Measurements from ENCODE around the gene JARID2.

JARID2 gene

GRCh38 chr6:15507746-15508145, 261.9 kb downstream of the JARID2 start:
- no peak overlapping the region for H3K4me3 ChIP-seq (ENCODE audit: low read depth, low read length)

DNA sequence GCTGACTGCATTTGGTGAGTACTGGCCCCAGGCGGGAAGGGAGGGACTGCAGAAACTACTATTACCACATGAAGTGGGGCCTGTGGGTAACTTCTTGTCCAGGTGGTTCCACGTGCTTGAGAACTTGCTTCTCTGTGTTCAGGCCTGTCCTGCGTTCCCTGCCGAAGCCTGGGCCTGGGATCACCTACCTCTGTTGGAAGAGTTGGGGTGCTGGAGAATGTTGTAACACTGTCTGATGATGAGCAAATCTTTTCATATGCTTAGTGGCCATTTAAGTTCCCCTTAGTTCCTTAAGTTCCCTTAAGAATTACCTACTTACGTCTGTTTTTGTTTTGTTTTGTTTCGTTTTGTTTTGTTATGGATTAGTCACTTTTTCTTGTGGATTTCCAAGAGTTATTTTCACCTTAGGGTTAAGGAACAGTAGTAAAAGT, 262.6 kb downstream of the JARID2 start:
- TF ChIP-seq CTCF (IDR thresholded peaks at IDR 0.05; ENCODE audit: low read depth, low read length) = no peak
- no peak overlapping the region for H3K4me3 ChIP-seq (ENCODE audit: low read depth, low read length)

More at GRCh38 chr6:15507746-15508145, 261.9 kb downstream of the JARID2 start:
- no peak for TF ChIP-seq CTCF (IDR thresholded peaks at IDR 0.05; ENCODE audit: low read depth, low read length)

DNA sequence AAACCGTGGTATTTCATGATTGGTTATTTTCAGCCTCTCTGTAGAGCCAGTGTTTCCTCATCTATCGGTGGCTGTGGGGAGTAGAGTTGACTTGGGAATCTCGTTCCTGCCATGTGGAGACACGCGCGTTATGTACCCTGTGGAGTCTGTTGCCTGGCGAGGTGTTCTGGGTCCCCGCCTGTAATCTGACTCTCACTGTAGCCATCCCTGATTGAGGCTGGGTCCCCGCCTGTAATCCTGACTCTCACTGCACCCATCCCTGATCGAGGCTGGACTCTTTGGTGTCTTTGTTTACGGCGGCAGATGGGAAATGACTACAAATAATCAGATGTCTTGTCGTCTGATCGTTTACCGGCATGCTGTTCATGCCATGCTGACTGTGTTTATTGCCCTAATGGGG, 263.1 kb downstream of the JARID2 start:
- no peak overlapping the region for H3K4me3 ChIP-seq (ENCODE audit: low read depth, low read length)
- TF ChIP-seq CTCF (IDR thresholded peaks at IDR 0.05; ENCODE audit: low read depth, low read length) = no peak

DNA sequence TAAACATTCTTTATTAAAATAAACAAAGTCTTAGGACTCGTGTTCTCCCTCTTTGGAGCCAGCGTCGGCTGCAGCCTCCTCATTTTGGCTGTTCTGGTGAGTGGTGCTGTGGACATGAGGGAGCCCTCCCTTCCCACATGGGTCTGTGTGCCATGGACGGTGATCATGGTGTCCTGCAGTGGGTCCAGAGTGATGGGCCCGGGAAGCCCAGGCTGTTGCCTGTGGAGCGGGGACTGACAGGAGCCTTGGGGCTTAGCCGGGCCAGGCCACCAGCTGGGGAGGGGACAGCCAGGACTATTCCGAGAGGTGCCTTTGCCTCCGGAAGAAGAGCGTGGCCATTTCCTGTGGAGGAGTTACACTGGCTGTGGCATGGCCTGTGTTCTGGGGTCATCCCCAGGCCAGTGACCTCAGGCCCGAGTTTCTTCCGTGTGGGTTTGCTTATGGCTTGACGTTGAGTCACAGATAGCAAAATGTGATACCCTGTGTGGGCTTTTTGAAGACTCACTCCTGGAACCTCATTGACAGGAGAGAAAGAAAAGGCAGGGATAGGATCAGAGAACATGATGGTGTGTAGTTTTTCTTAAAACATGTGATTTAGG, 263.6 kb downstream of the JARID2 start:
- no peak for TF ChIP-seq CTCF (IDR thresholded peaks at IDR 0.05; ENCODE audit: low read depth, low read length)
- H3K4me3 ChIP-seq (ENCODE audit: low read depth, low read length) = no peak overlapping the region

- H3K4me3 ChIP-seq (ENCODE audit: low read depth, low read length) = no peak overlapping the region
- TF ChIP-seq CTCF (IDR thresholded peaks at IDR 0.05; ENCODE audit: low read depth, low read length) = no peak
Measured at GRCh38 chr6:15510121-15510520, 264.3 kb downstream of the JARID2 start.

- no peak overlapping the region for H3K4me3 ChIP-seq (ENCODE audit: low read depth, low read length)
- no peak for TF ChIP-seq CTCF (IDR thresholded peaks at IDR 0.05; ENCODE audit: low read depth, low read length)
Measured at GRCh38 chr6:15510536-15511247, 264.8 kb downstream of the JARID2 start.
